Activated CD8-positive, alpha-beta memory T cell treated with anti-CD3 and anti-CD28 coated beads, Interleukin-2, amount 50 U/mL, for 1 hour (primary cell): ENCODE measurements around the gene AGAP2.
"Not testable (repeated sequence)": the region's sequence is repeated elsewhere in the genome, so short reads cannot be mapped to it uniquely, and the experiment has no call there.

Experiments
- DNase-seq: peaks from one replicate; pipeline ENCODE4 v3.0.0-alpha.2; 2020; ENCODE audit errors: extremely low read depth

The AGAP2 gene

GRCh38 chr12:57694459-57695019 lies 44.0 kb downstream of the AGAP2 start:
- no peak for DNase-seq

DNA sequence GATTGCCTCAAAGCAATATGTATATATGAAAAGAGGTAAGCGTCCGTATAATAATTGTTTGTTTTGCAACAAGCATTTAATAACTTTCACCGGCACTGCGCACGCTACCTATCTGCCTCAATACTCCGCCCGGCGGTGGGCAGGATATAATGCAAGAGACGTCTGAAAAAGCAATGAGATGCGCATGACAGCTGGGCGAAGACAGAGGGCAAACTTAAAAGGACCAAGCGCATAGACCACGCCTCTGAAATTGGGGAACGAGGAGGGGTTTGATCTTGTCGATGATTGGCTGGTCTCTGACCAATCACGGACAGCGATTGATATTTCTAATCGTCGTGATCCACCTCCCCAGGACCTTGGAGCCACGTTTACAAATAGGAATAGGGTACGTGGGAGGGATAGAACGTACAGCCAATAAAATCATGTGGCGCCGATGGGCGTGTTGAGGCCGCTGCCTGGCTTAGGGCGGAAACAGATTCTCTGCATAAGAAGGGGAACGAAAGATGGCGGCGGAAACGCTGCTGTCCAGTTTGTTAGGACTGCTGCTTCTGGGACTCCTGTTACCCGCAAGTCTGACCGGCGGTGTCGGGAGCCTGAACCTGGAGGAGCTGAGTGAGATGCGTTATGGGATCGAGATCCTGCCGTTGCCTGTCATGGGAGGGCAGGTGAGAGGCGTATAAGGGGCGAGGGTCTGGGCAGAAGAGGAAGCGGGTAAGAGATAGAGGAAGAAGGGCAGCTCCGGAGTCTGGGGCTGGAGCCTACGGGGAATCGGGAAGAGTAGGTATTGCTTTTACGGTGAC lies 44.7 kb downstream of the AGAP2 start, which contains the start of gene OS9:
Gene OS9, plus strand, starts transcription at position 474 of the 800 bp plus-strand sequence. Its CDS starts 30 bp downstream, at position 504.
- peak; percentile 94 for DNase-seq

- DNase-seq: no peak
Measured at GRCh38 chr12:57693317-57693658, 45.3 kb downstream of the AGAP2 start.

DNA sequence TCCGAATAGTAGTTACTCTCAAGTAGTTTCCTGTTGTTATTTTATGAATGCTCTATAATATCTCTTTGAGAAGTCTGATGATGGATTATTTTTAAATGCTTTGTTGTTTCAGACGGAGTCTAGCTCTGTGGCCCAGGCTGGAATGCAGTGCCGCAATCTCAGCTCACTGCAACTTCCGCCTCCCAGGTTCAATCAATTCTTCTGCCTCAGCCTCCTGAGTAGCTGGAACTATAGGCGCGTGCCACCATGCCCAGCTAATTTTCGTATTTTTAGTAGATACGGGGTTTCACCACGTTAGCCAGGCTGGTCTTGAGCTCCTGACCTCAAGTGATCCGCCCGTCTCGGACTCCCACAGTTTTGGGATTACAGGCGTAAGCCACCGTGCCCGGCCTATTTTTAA lies 46.0 kb downstream of the AGAP2 start:
- DNase-seq: no peak

DNA sequence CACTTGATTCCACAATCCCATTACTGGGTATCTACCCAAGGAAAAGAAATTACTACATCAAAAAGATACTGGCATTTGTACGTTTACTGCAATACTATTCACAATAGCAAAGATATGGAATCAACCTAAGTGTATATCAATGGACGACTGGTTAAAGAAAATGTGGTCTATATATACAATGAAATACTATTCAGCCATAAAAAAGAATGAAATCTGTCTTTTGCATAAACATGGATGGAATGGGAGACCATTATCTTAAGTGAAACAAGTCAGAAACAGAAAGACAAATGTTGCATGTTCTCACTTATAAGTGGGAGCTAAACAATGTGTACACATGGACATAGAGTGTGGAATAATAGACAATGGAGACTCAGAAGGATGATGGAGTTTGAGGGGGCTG lies 49.6 kb downstream of the AGAP2 start:
- DNase-seq: no peak

DNA sequence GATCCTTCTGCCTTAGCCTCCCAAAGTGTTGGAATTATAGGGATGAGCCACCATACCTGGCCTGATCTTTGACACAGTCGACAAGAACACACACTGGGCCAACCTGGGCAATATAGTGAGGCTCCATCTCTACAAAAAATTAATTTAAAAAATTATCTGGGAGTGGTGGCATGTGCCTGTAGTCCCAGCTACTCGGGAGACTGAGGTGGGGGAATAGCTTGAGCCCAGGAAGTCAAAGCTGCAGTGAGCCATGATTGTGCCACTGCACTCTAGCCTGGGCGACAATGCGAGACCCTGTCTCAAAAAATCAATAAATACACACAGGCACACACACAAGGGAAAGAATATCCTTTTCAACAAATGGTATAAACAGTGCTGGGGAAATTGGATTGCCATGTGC lies 50.7 kb downstream of the AGAP2 start:
- DNase-seq: no peak

- no peak for DNase-seq
Measured at GRCh38 chr12:57679697-57680096, 58.8 kb downstream of the AGAP2 start.

GRCh38 chr12:57677947-57678346 lies 60.6 kb downstream of the AGAP2 start:
- not testable (repeated sequence) for DNase-seq

DNA sequence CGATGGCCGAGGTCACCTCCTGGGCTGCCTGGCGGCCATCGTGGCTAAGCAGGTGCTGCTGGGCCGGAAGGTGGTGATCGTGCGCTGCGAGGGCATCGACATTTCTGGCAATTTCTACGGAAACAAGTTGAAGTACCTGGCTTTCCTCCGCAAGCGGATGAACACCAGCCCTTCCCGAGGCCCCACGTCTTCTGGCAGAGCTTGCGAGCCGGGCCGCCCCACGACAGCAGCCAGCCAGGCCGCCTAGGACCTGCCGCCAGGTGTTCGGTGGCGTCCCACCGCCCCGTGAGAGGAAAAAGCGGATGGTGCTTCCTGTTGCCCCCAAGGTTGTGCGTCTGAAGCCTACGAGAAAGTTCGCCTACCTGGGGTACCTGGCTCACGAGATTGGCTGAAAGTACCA lies 63.9 kb downstream of the AGAP2 start:
- DNase-seq: no peak
